Measurements from ENCODE around the gene FBXO47.
"Not testable (repeated sequence)": the region's sequence is repeated elsewhere in the genome, so short reads cannot be mapped to it uniquely, and the experiment has no call there.

DNA sequence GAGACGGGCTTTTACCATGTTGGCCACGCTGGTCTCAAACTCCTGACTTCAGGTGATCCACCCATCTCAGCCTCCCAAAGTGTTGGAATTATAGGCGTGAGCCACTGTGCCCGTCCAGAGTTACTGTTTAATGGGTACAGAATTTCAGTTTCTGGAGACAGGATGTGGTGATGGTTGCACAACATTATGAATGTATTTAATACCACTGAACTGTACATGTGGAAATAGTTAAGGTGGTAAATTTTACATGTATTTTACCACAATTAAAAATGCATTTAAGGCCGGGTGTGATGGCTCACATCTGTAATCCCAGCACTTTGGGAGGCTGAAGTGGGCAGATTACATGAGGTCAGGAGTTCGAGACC lies 9.0 kb upstream of the FBXO47 start:
- TF ChIP-seq, protein P1, sequence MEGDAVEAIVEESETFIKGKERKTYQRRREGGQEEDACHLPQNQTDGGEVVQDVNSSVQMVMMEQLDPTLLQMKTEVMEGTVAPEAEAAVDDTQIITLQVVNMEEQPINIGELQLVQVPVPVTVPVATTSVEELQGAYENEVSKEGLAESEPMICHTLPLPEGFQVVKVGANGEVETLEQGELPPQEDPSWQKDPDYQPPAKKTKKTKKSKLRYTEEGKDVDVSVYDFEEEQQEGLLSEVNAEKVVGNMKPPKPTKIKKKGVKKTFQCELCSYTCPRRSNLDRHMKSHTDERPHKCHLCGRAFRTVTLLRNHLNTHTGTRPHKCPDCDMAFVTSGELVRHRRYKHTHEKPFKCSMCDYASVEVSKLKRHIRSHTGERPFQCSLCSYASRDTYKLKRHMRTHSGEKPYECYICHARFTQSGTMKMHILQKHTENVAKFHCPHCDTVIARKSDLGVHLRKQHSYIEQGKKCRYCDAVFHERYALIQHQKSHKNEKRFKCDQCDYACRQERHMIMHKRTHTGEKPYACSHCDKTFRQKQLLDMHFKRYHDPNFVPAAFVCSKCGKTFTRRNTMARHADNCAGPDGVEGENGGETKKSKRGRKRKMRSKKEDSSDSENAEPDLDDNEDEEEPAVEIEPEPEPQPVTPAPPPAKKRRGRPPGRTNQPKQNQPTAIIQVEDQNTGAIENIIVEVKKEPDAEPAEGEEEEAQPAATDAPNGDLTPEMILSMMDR (IDR thresholded peaks at IDR 0.05), result not testable (repeated sequence)
- not testable (repeated sequence) for TF ChIP-seq POLR2AphosphoS5 (IDR thresholded peaks at IDR 0.05)
